Measurements from ENCODE around the gene ASB8.
A peak's percentile ranks its signal among the peaks of the same experiment; 100 is the strongest.

ASB8 gene

DNA sequence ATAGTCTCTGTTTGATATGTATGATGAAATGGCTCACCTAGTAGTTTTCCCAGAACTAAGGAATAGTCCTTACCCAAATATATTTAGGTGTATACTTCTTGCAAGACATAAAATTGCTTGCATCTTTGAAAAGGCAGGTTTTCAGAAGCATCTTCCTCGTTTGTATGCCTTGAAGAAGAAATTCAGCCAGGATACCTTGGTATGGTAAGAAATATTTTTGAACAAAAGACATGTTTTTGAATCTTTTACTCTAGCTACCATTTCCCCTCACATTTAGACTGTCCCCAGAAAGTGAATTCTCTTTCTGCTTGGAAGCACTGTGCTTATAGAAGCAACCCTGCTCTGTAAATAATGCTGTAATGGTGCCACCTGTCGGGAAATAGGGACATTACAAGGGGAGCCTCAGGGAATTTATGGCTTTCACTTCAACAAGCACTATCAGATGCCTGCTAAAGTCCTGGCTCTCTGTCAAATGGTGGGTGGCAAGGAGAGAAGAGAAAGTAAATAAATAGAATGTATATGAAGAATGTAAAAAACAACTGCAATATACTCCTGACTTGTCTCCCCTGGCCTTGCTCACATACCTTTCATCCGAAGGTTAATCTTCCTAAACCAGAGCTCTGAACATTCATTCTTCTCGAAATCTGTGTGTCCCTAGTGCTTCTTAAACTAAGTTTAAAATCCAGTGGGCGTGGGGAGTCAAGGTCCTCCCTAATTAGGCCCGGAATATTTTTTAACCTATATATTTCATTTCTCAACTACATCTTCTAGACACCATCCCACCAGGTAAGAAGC lies 32.2 kb upstream of the ASB8 start:
- TF ChIP-seq CTCF (IDR thresholded peaks at IDR 0.05) = peak; percentile 89

DNA sequence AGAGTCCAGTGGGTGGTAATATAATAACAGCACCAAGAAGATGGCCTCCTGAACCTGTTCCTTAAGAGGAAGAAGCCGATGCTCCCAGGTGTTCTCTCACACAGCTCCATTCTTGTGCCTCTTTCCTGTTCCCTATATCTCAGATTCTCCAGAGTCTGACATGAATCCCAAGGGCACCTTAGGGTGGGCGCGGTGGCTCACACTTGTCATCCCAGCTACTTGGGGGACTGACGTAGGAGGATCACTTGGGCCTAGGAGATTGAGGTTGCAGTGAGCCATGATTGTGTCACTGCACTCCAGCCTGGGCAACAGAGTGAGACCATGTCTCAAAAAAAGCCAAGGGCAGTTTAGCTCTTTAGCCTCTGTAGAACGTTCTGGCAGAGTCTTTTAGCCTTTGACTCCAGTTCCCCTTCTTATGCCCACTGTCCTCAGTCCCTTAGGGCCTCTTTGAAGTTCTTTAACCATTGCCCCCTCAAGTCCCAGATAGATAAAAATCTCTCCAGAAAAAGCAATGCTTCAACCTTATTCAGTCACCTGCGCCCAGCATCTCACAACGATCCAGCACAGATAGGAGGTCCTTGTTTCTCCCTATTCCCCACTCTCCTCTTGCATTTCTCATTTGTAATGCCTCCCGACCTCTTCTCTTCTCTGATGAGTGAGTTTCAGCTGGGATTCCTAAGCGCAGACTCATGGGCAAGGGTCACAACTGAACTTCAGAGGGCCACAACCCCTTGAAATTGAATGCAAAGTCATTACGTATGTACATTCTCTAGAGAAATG lies 30.8 kb upstream of the ASB8 start:
- TF ChIP-seq CTCF (IDR thresholded peaks at IDR 0.05) = no peak

- TF ChIP-seq CTCF (IDR thresholded peaks at IDR 0.05) = no peak
These were observed 28.0 kb upstream of the ASB8 start for GRCh38 chr12:48185181-48185919.

- no peak for TF ChIP-seq CTCF (IDR thresholded peaks at IDR 0.05)
These were observed 27.2 kb upstream of the ASB8 start for GRCh38 chr12:48184549-48184922.

DNA sequence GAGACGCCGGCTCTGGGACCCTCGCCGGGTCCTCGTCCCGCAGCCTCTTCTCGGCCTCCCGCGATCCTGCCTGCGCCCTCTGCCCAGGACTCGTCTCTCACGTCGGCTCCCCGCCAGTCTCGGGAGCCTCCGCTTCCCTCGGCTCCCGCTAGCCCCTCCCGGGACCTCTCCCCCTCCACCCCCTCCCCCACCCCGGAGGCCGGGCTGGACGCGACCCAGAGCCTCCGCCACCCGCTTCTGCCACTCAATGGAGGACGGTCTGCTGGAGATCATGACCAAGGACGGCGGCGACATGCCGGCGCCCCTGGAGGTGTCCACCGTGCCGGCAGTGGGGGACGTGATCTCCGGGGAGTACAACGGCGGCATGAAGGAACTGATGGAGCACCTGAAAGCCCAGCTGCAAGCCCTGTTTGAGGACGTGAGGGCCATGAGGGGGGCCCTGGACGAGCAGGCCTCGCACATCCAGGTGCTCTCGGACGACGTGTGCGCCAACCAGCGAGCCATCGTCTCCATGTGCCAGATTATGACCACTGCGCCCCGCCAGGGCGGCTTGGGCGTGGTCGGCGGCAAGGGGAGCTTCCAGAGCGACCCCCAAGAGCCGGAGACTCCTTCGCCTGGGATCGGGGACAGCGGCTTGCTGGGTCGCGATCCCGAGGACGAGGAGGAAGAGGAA lies 26.7 kb upstream of the ASB8 start:
- no peak for TF ChIP-seq CTCF (IDR thresholded peaks at IDR 0.05)

GRCh38 chr12:48183091-48183875 lies 26.0 kb upstream of the ASB8 start, which contains the start of gene CCDC184:
CCDC184 (plus strand) TSS chr12:48183644; CDS start chr12:48184123, 479 bp downstream.
- peak; percentile 53 for TF ChIP-seq CTCF (IDR thresholded peaks at IDR 0.05)
